Ammon's horn (tissue), 1 donor: ENCODE data around the gene ACSL5.

Experiments
- DNase-seq: peaks from one replicate; pipeline ENCODE4 v3.0.0-alpha.2; 2016; ENCODE audit warnings: low spot score

Gene ACSL5, protein sequence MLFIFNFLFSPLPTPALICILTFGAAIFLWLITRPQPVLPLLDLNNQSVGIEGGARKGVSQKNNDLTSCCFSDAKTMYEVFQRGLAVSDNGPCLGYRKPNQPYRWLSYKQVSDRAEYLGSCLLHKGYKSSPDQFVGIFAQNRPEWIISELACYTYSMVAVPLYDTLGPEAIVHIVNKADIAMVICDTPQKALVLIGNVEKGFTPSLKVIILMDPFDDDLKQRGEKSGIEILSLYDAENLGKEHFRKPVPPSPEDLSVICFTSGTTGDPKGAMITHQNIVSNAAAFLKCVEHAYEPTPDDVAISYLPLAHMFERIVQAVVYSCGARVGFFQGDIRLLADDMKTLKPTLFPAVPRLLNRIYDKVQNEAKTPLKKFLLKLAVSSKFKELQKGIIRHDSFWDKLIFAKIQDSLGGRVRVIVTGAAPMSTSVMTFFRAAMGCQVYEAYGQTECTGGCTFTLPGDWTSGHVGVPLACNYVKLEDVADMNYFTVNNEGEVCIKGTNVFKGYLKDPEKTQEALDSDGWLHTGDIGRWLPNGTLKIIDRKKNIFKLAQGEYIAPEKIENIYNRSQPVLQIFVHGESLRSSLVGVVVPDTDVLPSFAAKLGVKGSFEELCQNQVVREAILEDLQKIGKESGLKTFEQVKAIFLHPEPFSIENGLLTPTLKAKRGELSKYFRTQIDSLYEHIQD

GRCh38 chr10:112373912-112374338, at the start of gene ACSL5:
TSS of gene ACSL5 (plus strand) at chr10:112374116. CDS start at chr10:112394947, 20,831 bp downstream.
- no peak for DNase-seq

DNA sequence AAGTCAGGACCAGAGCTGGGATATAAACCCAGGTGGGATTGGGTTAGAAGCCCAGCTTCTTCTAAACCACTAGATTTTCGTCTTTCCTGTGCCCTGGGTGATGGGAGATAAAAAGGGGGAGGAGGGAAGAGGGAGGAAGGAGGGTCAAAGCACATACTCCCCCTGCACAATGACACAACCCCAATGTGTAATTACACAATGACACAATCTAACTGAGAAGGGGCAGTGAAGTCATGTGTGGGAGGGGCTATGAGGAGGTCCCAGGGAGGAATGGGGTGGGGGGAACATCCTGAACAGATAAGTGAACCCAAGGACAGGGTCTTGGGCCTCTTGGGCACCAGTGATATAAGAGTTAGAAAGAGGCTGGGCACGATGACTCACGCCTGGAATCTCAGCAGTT, 46.2 kb upstream of the ACSL5 start:
- no peak for DNase-seq

DNA sequence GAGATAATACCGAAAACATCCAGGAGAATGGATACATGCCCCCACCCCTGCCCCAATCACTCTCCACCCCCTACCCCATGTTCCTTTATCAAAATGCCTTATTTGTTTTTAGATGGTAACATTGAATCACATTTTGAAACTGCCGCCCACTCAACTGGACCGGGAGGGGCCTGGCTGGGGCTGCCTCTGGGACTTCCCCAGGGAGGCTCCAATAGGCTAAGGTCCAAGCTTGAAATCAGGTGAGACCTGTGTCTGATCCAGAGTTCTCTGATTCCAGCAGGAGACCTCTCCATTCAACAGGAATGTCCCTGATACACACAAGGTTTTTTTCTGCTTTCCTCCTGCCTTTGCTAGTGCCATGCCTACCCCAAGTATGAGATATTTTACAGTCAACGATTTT, 43.8 kb upstream of the ACSL5 start:
- DNase-seq, result no peak

- DNase-seq, result no peak
Observed at GRCh38 chr10:112330607-112331160, 43.2 kb upstream of the ACSL5 start.

- DNase-seq, result no peak
Observed at GRCh38 chr10:112332022-112332421, 41.9 kb upstream of the ACSL5 start.

DNA sequence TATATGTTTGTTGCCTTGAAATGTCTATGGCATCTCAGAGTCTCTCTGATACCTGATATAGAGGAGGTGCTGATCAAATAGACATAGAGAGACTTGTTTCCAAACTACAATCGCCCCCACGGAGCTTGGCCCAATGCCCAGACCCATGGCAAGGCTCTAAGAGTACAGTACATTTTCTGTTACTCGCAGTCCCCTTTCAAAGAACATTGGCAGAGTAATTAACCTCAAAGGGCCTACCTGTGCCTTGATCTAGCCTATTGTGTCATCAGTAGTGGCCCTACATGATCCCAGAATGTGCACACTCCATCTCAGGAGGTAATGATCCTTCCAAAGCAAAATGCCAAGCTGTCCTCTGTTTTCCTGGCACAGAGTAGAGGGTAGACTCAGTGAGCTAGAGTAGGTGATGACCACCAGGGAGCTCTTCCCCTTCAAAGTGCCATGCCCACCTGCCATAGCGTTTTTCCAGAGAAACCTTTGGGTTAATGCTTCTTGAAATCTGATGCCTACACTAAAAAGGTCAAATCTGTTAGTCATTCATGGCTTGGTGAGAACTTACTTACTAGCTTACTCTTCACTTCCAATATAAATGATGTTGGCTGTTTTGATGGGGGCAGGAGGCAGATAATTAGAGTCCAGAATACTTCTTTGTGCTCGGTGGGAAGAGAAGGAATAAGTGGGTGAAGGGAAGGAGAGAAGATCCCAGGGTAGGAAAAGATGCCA, 41.2 kb upstream of the ACSL5 start:
- no peak for DNase-seq

GRCh38 chr10:112333452-112333851, 40.5 kb upstream of the ACSL5 start:
- no peak for DNase-seq

GRCh38 chr10:112335111-112335867, 38.6 kb upstream of the ACSL5 start:
- DNase-seq, result no peak

GRCh38 chr10:112335868-112336265, 38.0 kb upstream of the ACSL5 start:
- no peak for DNase-seq

DNA sequence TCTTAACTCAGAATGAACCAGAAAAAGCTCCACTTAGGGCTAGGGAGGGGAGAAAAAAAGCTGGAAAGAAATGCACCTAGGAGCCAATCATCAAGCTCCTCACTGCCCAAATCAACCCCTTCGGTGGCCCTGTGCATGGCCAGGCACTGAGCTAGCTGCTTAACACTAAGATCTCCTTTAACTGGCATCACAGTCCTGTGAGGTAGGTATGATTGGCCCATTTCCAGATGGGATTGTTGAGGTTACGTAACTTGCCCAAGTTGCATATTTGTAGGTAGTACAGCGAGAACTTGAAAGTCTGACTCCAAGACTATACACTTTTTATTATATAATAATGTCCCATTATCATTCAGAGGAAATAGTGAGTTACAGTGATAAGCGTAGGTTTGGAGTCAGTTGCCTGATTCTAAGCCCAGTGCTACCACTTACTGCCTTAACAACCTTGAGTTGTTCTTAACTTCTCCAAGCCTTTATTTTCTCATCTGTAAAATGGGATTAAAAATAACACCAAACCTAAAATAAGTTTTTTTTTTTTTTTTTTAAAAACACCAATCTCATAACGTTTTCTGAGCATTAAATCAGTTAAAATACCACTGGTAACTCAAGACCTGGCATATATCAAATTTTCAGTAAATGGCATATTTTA, 37.2 kb upstream of the ACSL5 start:
- no peak for DNase-seq

GRCh38 chr10:112338957-112339356, 35.0 kb upstream of the ACSL5 start:
- DNase-seq, result no peak

DNA sequence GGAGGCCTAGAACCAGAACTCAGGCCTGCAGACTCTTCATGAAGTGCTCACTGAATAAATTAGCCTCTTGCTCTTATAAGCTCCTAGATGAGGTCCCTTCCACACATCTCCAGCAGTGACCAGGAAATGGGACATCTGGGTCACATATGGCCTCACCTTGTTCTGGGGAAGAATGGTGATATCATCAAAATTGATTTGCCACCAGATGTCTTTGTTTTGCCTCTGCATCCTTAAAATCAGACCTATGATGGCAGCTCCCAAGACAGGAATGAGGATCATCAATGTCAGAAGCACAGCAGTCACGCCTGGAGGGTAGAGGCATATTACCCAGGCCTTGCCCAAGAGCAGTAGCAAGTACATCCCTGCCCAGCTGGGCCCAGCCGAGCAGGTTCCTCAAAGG, 33.3 kb upstream of the ACSL5 start:
- no peak for DNase-seq

- DNase-seq, result no peak
Observed at GRCh38 chr10:112343056-112343806, 30.7 kb upstream of the ACSL5 start.

DNA sequence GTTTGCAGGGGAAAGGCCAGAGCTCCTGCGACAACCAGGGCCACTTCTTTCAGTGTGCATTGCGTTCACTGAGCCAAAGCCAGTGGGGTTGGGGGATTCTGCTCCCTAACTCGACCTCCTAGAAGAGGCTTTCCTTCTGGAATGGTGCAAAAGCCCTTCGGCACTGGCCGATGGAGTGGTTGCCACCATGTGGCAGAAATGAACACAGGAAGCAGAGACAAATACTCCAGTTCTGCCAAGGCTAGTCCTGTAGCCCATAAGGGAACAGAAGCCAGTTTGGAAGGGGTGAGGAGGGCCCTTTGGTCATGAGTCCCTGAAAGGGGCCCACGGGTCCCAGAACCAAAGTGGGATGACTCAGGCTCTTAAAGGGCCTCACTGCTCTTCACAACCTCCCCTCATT, 29.7 kb upstream of the ACSL5 start:
- no peak for DNase-seq

DNA sequence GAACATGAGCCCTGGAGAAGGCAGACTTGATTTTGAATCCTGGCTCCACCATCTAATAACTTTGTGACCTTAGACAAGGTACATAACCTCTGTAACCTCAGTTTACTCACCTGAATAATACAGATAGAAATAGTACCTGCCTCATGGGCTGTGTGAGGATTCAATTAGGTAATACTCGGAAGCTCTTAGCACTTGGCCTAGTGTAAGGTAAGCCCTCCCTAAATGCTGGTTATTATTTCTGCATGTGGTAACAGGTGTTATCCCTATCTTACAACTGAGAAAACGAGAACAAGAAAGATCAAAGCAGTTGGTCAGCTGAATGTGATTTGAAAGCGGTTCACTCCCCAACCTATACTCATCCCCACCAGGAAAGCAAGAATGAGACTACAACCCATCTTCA, 28.7 kb upstream of the ACSL5 start:
- DNase-seq, result no peak

DNA sequence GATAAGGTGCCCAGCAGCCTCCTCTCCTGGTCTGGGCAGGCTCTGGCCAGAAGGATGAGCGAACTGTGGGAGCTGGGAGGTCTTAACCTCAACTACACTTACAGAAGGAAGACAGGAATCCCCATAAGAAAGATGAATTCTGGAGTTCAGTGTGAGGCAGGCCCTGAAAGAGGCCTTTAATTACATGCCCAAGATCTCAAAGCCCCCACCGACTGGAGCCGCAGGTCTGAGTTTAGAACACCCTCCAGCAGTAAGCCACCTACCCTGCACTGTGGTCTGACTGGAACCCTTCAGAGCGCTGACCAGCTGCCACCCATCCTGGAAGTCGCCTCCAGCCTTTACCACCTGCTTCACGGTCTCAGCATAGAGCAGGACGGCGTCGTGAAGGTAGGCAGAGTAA, 28.2 kb upstream of the ACSL5 start:
- no peak for DNase-seq

DNA sequence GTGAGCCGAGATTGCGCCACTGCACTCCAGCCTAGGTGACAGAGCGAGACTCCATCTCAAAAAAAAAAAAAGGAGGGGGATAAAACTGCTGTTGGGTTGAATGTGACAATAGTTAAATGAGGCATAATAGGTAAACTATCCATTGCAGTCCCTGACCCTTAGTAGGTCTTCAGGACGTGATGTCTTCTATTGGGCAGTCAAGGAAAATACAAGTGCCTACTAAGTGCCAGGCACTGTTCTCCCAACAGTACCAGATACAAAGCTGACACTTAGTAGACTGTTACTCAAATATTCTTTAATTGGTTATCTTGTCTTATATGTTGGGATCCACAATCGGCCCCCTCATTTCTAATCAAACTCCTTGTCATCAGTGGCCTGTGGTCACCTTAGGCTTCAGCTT, 27.1 kb upstream of the ACSL5 start:
- DNase-seq, result no peak

GRCh38 chr10:112347709-112348671, 25.9 kb upstream of the ACSL5 start:
- DNase-seq, result no peak

DNA sequence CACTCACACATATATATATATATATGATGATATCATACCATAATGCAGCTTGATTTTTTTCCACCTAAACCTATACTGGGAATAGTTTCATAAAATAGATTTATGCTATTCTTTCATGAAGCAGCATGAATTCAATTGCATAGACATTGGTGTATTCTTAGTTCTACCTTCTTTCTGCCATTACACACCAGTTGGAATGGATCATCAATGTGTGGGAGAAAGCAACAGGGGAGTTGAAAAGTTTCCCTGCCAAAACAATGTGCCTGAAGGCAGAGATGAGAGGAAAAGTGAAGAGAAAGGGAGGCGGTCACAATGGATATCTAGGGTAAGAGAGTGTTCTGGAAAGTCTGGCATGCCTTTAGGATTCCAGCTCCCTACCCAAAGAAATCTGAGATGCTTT, 25.2 kb upstream of the ACSL5 start:
- DNase-seq, result no peak
